B cell (primary cell): ENCODE measurements around the gene SLC7A5. TPM values are rescaled to one million over a fixed set of nuclear protein-coding genes. Genes with fewer than 3 reads are reported as not detected.

Experiments used
- ATAC-seq: fragments of 200-7000 bp; cut with Tn5 transposase; one replicate; pipeline ENCODE4 v1.10.0; 2021; ENCODE audit warnings: low read depth, mild to moderate bottlenecking, moderate number of reproducible peaks, moderate library complexity
- CTCF ChIA-PET: fragments of 350-600 bp; sonication (Branson Sonifier 250); formaldehyde crosslinking; loops from one replicate; lab custom pipeline; 2021; ENCODE audit warnings: antibody characterized with exemption, inconsistent platforms; lab: Charles Lee
- POLR2A ChIA-PET: fragments of 350-600 bp; sonication (Branson Sonifier 250); formaldehyde crosslinking; loops from one replicate; lab custom pipeline; 2021; ENCODE audit warnings: antibody characterized with exemption; lab: Charles Lee
- DNase-seq: peaks from one replicate; pipeline ENCODE4 v3.0.0; 2013
- H2AFZ ChIP-seq: 2 replicates; pipeline ENCODE4 v1.6.1; 2012; ENCODE audit warnings: mild to moderate bottlenecking, low read depth, low read length; ENCODE audit not compliant: insufficient read depth, poor library complexity, severe bottlenecking
- H3K27ac ChIP-seq, 2 donors: 1 replicate in 1 of 2; 2 replicates in 1 of 2; pipeline ENCODE4 v1.5.1; 2012 to 2013; ENCODE audit warnings: low read length in 2 of 2, mild to moderate bottlenecking in 2 of 2, moderate library complexity in 1 of 2
- H3K27me3 ChIP-seq, 4 experiments: fragments of 200-600 bp in 1 of 4; sonication (generic) in 1 of 4; replicated peaks in 1 of 4; 1 replicate in 2 of 4; 2 replicates in 2 of 4; pipeline versions ENCODE4 v1.6.1 to v1.7.0; 2013 to 2016; ENCODE audit warnings: low read length in 3 of 4, mild to moderate bottlenecking in 2 of 4, mixed read lengths in 1 of 4, moderate library complexity in 1 of 4; ENCODE audit not compliant: insufficient read depth in 4 of 4, control insufficient read depth in 3 of 4; ENCODE audit errors: control extremely low read depth in 1 of 4
- H3K36me3 ChIP-seq, 2 experiments: replicated peaks in 1 of 2; 1 replicate in 1 of 2; 2 replicates in 1 of 2; pipeline versions ENCODE4 v1.6.1 to v1.7.1; 2013; ENCODE audit warnings: low read length in 1 of 2; ENCODE audit not compliant: insufficient read depth in 2 of 2, control insufficient read depth in 1 of 2; ENCODE audit errors: control extremely low read depth in 1 of 2, extremely low read depth in 1 of 2
- H3K4me1 ChIP-seq, 2 donors: fragments of 200-600 bp in 1 of 2; sonication (generic) in 1 of 2; 1 replicate in 1 of 2; 2 replicates in 1 of 2; pipeline versions ENCODE4 v1.5.1 to v1.6.1; 2013 to 2017; ENCODE audit warnings: low read length in 2 of 2; ENCODE audit not compliant: control insufficient read depth in 2 of 2, insufficient read depth in 2 of 2
- H3K4me2 ChIP-seq: replicated peaks from 2 replicates; pipeline ENCODE3; 2012; ENCODE audit warnings: mild to moderate bottlenecking, low read depth, low read length; ENCODE audit not compliant: poor library complexity, severe bottlenecking
- H3K4me3 ChIP-seq, 5 experiments: fragments of 200-600 bp in 1 of 5; sonication (generic) in 1 of 5; 1 replicate in 3 of 5; 2 replicates in 2 of 5; pipeline versions ENCODE4 v1.5.1 to v1.7.0; 2011 to 2016; ENCODE audit warnings: low read length in 4 of 5, mild to moderate bottlenecking in 4 of 5, low read depth in 2 of 5, control low read depth in 1 of 5, moderate library complexity in 1 of 5; ENCODE audit not compliant: insufficient read depth in 1 of 5; ENCODE audit errors: control extremely low read depth in 1 of 5, extremely low read depth in 1 of 5
- H3K79me2 ChIP-seq: fragments of 200-600 bp; sonication (generic); one replicate; pipeline ENCODE4 v1.6.0; 2016; ENCODE audit warnings: low read length; ENCODE audit not compliant: control insufficient read depth, insufficient read depth
- H3K9ac ChIP-seq: fragments of 200-600 bp; sonication (generic); 2 replicates; pipeline ENCODE4 v1.6.1; 2017; ENCODE audit warnings: mild to moderate bottlenecking, low read length, moderate library complexity
- H3K9me3 ChIP-seq, 3 donors: one replicate each; pipeline versions ENCODE4 v1.6.1 to v1.7.1; 2013; ENCODE audit warnings: low read length in 2 of 3; ENCODE audit not compliant: control insufficient read depth in 2 of 3, insufficient read depth in 1 of 3; ENCODE audit errors: control extremely low read depth in 1 of 3
- H4K20me1 ChIP-seq: 2 replicates; pipeline ENCODE4 v1.6.0; 2012; ENCODE audit warnings: mild to moderate bottlenecking, low read length; ENCODE audit not compliant: insufficient read depth, control insufficient read depth, poor library complexity, severe bottlenecking
- H3K27ac Mint-ChIP-seq: one replicate; pipeline ENCODE4 v1.8.0; 2021; ENCODE audit warnings: mixed read lengths
- H3K27me3 Mint-ChIP-seq: one replicate; pipeline ENCODE4 v1.8.0; 2021; ENCODE audit warnings: mixed read lengths
- H3K4me1 Mint-ChIP-seq: one replicate; pipeline ENCODE4 v1.8.0; 2021; ENCODE audit warnings: mixed read lengths
- H3K4me3 Mint-ChIP-seq: one replicate; pipeline ENCODE4 v1.8.0; 2021; ENCODE audit warnings: mixed read lengths
- H3K9me3 Mint-ChIP-seq: one replicate; pipeline ENCODE4 v1.8.0; 2022; ENCODE audit warnings: mixed read lengths; ENCODE audit not compliant: insufficient read depth
- EZH2 ChIP-seq: IDR thresholded peaks from 2 replicates; pipeline ENCODE4 v1.6.1; 2012; ENCODE audit warnings: borderline replicate concordance, low read depth, mild to moderate bottlenecking, moderate library complexity, low read length; ENCODE audit not compliant: insufficient read depth, poor library complexity, severe bottlenecking
- WGBS: methylation state at CpG from one replicate; pipeline ENCODE4 v1.1.5; 2013; ENCODE audit warnings: missing lambda C conversion rate; ENCODE audit not compliant: insufficient coverage; 5-methylcytosine and 5-hydroxymethylcytosine counted together
- intact Hi-C: fragments of 100-400 bp; cut with micrococcal nuclease; formaldehyde crosslinking; loops from one replicate; pipeline ENCODE4 v1.10.0; 2022
- polyA plus RNA-seq: library from polyadenylated mRNA; depleted of rRNA; stranded (reverse); fragments of >200 nt; gene quantifications from 2 replicates; pipeline ENCODE4 v1.2.3, GENCODE V29; 2012
- total RNA-seq, 2 donors: library from RNA; stranded (reverse); fragments of 120-200 nt in 1 of 2; gene quantifications; 1 replicate in 1 of 2; 2 replicates in 1 of 2; pipeline versions ENCODE4 v1.2.3 to v1.2.4, GENCODE V29; 2013 to 2022
- TF ChIP-seq, protein P1 (sequence below): fragments of 200-600 bp; IDR thresholded peaks from one replicate; pipeline ENCODE4 v1.8.0; 2022; ENCODE audit warnings: antibody characterized with exemption, mild to moderate bottlenecking

The SLC7A5 gene
- total and polyA plus RNA-seq, 2 donors (not counting 1 experiment from before 2014, with no cell fraction given), result 2.5 to 20.9 TPM

DNA sequence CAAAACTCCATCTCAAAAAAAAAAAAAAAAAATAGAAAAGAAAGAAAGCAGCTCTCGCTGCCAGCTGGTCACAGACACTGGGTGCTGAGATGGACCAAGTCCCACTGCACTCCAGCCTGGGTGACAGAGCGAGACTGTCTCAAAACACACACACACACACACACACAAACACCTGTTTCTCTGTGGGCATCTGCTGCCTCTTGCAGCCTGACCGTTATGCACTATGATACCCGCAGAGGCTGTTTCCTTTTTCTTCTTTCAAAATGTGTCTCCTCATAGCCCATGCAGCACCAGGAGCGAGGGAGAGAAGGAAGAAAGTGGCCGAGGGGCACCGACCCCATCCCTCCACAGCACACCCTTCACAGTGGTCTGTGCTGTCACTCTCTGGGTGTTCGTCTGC lies 66.6 kb downstream of the SLC7A5 start:
- DNase-seq (peak; percentile 42), ATAC-seq (no peak)
- TF ChIP-seq, protein P1, sequence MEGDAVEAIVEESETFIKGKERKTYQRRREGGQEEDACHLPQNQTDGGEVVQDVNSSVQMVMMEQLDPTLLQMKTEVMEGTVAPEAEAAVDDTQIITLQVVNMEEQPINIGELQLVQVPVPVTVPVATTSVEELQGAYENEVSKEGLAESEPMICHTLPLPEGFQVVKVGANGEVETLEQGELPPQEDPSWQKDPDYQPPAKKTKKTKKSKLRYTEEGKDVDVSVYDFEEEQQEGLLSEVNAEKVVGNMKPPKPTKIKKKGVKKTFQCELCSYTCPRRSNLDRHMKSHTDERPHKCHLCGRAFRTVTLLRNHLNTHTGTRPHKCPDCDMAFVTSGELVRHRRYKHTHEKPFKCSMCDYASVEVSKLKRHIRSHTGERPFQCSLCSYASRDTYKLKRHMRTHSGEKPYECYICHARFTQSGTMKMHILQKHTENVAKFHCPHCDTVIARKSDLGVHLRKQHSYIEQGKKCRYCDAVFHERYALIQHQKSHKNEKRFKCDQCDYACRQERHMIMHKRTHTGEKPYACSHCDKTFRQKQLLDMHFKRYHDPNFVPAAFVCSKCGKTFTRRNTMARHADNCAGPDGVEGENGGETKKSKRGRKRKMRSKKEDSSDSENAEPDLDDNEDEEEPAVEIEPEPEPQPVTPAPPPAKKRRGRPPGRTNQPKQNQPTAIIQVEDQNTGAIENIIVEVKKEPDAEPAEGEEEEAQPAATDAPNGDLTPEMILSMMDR, result no peak
- no peak for TF ChIP-seq EZH2
- no peak overlapping the region for H3K9ac ChIP-seq
- POLR2A ChIA-PET, result interaction anchor here (0.6 kb wide), 1 partner anchor 20 kb away, joined by 6 read pairs; no protein-coding TSS in a partner anchor
- peaks cover 26 to 43% of the 10 kb centered on the region in 2 donors for H3K4me1 ChIP-seq
- H3K36me3 ChIP-seq, result no peaks in the 10 kb centered on the region
- no peaks in the 10 kb centered on the region for H3K79me2 ChIP-seq
- Mint-ChIP-seq H3K4me1 (peaks cover 27% of the 10 kb centered on the region), H3K27ac (no peak overlapping the region), H3K9me3 (no peaks in the 10 kb centered on the region), H3K4me3 (peak overlapping the region; percentile 19), H3K27me3 (peaks cover 3% of the 10 kb centered on the region)
- CTCF ChIA-PET, result interaction anchor here (0.8 to 12.6 kb wide), 2 partner anchors 22 to 47 kb away, joined by 4 to 154 read pairs; no protein-coding TSS in a partner anchor
- peaks cover 0 to 9% (median 0%) of the 10 kb centered on the region in 3 donors for H3K9me3 ChIP-seq
- peaks cover 0 to 3% (median 0%) of the 10 kb centered on the region in 4 experiments for H3K27me3 ChIP-seq
- no peak overlapping the region for H3K27ac ChIP-seq
- H3K4me3 ChIP-seq, result no peak overlapping the region
- 4% methylated on average over 4 of the region's 8 CpGs for WGBS
- H4K20me1 ChIP-seq, result no peaks in the 10 kb centered on the region
- H2AFZ ChIP-seq, result no peak overlapping the region
- H3K4me2 ChIP-seq, result no peak overlapping the region
- intact Hi-C loops, result no loop called here

DNA sequence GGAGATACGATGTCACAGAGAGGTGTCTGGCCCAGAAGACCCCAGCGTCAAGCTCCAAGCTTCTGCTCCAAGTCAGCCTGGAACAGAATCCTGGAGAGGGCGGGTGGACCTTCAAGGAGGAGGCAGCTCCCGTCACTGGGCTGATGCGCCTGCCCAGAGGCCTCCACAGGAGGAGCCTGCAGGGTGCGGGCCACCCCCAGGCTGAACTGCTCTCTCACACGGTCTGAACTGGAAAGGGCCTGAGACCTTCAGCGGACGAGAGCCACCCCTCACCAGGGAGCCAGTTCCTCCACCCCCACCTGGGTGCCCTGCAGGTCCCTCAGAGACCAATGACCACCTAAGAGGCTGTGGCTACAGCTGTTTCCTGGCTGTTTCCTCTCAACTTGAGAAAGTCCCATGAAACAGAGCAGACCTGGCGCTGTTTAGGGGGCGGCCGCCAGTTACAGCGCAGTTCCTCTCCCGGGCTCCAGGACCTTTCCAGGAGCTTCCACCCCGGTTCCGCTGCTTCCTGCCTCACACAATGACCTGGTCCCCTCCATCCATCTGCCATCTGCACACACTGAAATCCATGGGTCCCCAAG lies 67.5 kb downstream of the SLC7A5 start:
- Mint-ChIP-seq H3K4me1 (peaks cover 18% of the 10 kb centered on the region), H3K9me3 (no peaks in the 10 kb centered on the region), H3K27ac (peak overlapping the region; percentile 21), H3K4me3 (no peak overlapping the region), H3K27me3 (peaks cover 3% of the 10 kb centered on the region)
- Histone ChIP-seq H3K27ac (no peak overlapping the region), H3K9ac (no peak overlapping the region), H3K36me3 (no peaks in the 10 kb centered on the region), H3K79me2 (no peaks in the 10 kb centered on the region), H3K4me1 (peaks cover 17 to 34% of the 10 kb centered on the region in 2 donors), H4K20me1 (no peaks in the 10 kb centered on the region), H3K9me3 (peaks cover 0 to 9% (median 0%) of the 10 kb centered on the region in 3 donors), H3K4me3 (no peak overlapping the region), H2AFZ (no peak overlapping the region), H3K27me3 (peaks cover 0 to 3% (median 0%) of the 10 kb centered on the region in 4 experiments), H3K4me2 (no peak overlapping the region)
- CTCF ChIA-PET, result interaction anchor here (12.6 kb wide), 1 partner anchor 21 kb away, joined by 154 read pairs; no protein-coding TSS in a partner anchor
- ATAC-seq, result no peak
- intact Hi-C loops, result no loop called here
- no peak for TF ChIP-seq EZH2
- TF ChIP-seq, protein P1, result no peak
- POLR2A ChIA-PET, result no interaction called here
- no peak for DNase-seq
- WGBS, result 50% methylated on average over 16 of the region's 16 CpGs
